Measurements from ENCODE around the gene POLR2C.

GRCh38 chr16:57500578-57501111, 38.2 kb downstream of the POLR2C start:
- TF ChIP-seq EZH2phosphoT487 (IDR thresholded peaks at IDR 0.05; ENCODE audit: insufficient read depth, low read depth) (no peak), EZH2 (IDR thresholded peaks at IDR 0.05; ENCODE audit: insufficient read depth, poor library complexity, severe bottlenecking) (no peak)

Measured in GM23248 (cell line).